SK-N-MC (cell line): ENCODE data around the gene INAFM2.

Experiments used
- EZH2 ChIP-seq: fragments of 200-600 bp; sonication (generic); IDR thresholded peaks from one replicate; pipeline ENCODE4 v1.6.1; 2017; ENCODE audit warnings: antibody characterized with exemption
- POLR2AphosphoS5 ChIP-seq: IDR thresholded peaks from 2 replicates; pipeline ENCODE4 v1.6.1; 2012; ENCODE audit warnings: mild to moderate bottlenecking, low read depth, low read length, borderline replicate concordance

GRCh38 chr15:40276927-40277326 is 46.6 kb upstream of the INAFM2 start:
- TF ChIP-seq POLR2AphosphoS5 (no peak), EZH2 (no peak)
